IgD-negative memory B cell (primary cell): Measurements from ENCODE around the gene TRMT1. TPM values are rescaled to one million over a fixed set of nuclear protein-coding genes. Genes with fewer than 3 reads are reported as not detected.

Source experiments
- H3K27ac Mint-ChIP-seq, 3 donors: one replicate each; pipeline ENCODE4 v1.8.0; 2020 to 2022; ENCODE audit warnings: mild to moderate bottlenecking in 3 of 3, mixed read lengths in 3 of 3, moderate library complexity in 1 of 3
- H3K27me3 Mint-ChIP-seq: one replicate; pipeline ENCODE4 v1.8.0; 2021; ENCODE audit warnings: mixed read lengths
- H3K36me3 Mint-ChIP-seq: one replicate; pipeline ENCODE4 v1.8.0; 2020; ENCODE audit warnings: mild to moderate bottlenecking, mixed read lengths
- H3K4me1 Mint-ChIP-seq, 3 donors: one replicate each; pipeline ENCODE4 v1.8.0; 2020 to 2022; ENCODE audit warnings: mixed read lengths in 3 of 3, mild to moderate bottlenecking in 1 of 3
- H3K4me3 Mint-ChIP-seq, 4 donors: one replicate each; pipeline ENCODE4 v1.8.0; 2020 to 2022; ENCODE audit warnings: mild to moderate bottlenecking in 4 of 4, mixed read lengths in 4 of 4, moderate library complexity in 3 of 4
- H3K9me3 Mint-ChIP-seq, 3 donors: one replicate each; pipeline ENCODE4 v1.8.0; 2020 to 2021; ENCODE audit warnings: mixed read lengths in 3 of 3, mild to moderate bottlenecking in 1 of 3
- polyA plus RNA-seq: library from polyadenylated mRNA; unstranded; fragments of 300-500 nt; fragmentation: Illumina TruSeq; gene quantifications from one replicate; pipeline ENCODE4 v1.2.3, GENCODE V29; 2021

The TRMT1 gene
- polyA plus RNA-seq, 1 donor from 2014 or later, result 30.7 TPM

GRCh38 chr19:13122275-13122878, 5.8 kb upstream of the TRMT1 start:
- Mint-ChIP-seq H3K4me3 (peak overlapping the region in 3 of 4 donors; percentile 58 to 78 (median 75)), H3K27ac (peak overlapping the region in 2 of 3 donors; percentile 15 to 44), H3K27me3 (no peaks in the 10 kb centered on the region), H3K4me1 (peaks cover 28 to 35% (median 29%) of the 10 kb centered on the region in 3 donors), H3K9me3 (no peaks in the 10 kb centered on the region), H3K36me3 (no peaks in the 10 kb centered on the region)

DNA sequence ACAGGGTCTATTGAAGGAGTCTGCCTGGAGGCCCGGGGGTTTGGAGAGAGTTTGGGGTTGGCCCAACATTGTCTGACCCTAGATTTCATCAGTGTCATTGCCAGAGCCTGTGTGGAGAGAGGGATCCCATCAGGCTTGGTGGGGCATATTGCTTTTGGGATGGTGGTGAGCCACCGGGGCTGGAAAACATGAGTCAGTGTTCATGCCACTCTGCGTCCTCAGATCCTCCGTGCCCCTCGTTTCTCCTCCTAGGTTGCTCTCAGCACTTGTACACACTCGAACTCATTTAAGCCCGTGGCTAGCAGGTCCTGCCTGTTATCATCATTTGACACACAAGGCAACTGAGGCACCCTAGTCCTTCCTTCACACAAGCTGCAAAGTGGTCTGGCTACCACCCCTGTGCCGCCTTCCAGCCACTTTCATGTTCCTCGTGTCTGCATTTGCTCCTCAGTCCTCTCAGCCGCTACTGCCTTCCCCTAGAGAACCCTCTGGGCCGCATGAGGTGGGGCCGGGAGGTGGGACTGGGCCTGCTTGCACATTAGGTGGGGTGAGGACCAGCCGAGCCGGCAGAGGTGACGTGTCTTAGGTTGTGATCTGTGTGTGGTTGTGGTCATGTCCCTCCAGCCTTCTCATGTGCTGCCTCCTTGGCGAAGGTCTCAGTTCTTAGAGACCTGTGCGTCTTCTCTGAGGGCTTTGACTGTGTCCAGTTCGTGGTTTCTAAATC, 5.2 kb upstream of the TRMT1 start:
- H3K9me3 Mint-ChIP-seq, result no peaks in the 10 kb centered on the region
- H3K27me3 Mint-ChIP-seq, result no peaks in the 10 kb centered on the region
- H3K4me3 Mint-ChIP-seq, result peak overlapping the region in 3 of 4 donors; percentile 58 to 78 (median 75)
- peaks cover 30 to 37% (median 33%) of the 10 kb centered on the region in 3 donors for H3K4me1 Mint-ChIP-seq
- H3K27ac Mint-ChIP-seq, result peak overlapping the region in 2 of 3 donors; percentile 15 to 44
- no peaks in the 10 kb centered on the region for H3K36me3 Mint-ChIP-seq

DNA sequence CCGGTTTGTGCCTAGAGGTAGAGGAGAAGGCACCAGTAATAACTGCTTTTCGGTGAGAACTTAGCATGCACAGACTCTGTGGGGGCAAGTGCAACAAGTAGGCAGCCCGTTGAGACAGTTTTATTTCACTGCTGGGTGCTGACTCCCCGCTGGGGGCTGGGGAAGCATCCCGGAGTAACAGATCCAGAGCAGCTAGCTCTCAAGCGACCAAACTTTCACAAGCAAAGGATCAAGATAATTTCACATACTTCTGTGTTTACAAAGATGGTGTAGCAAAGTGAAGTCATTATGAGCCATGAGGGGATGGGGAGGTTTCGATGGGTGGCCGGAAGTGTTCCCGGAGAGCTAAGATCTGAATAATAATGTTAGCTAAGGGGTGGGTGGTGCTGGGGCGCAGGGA, 4.3 kb upstream of the TRMT1 start:
- no peaks in the 10 kb centered on the region for H3K36me3 Mint-ChIP-seq
- H3K4me3 Mint-ChIP-seq, result peak overlapping the region in 3 of 4 donors; percentile 58 to 84 (median 83)
- no peaks in the 10 kb centered on the region for H3K27me3 Mint-ChIP-seq
- peak overlapping the region in 1 of 3 donors; percentile 15 for H3K27ac Mint-ChIP-seq
- H3K9me3 Mint-ChIP-seq, result no peaks in the 10 kb centered on the region
- peaks cover 32 to 42% (median 37%) of the 10 kb centered on the region in 3 donors for H3K4me1 Mint-ChIP-seq

- Mint-ChIP-seq H3K27me3 (no peaks in the 10 kb centered on the region), H3K27ac (peak overlapping the region in 1 of 3 donors; percentile 32), H3K4me1 (peaks cover 36 to 42% (median 37%) of the 10 kb centered on the region in 3 donors), H3K36me3 (no peaks in the 10 kb centered on the region), H3K4me3 (peak overlapping the region in 3 of 4 donors; percentile 58 to 88 (median 73)), H3K9me3 (no peaks in the 10 kb centered on the region)
Measured at GRCh38 chr19:13120031-13120430, 3.5 kb upstream of the TRMT1 start.

GRCh38 chr19:13119627-13120026, 3.1 kb upstream of the TRMT1 start:
- peak overlapping the region in 1 of 3 donors; percentile 32 for H3K27ac Mint-ChIP-seq
- H3K4me3 Mint-ChIP-seq, result peak overlapping the region; percentile 70 to 90 (median 80)
- H3K9me3 Mint-ChIP-seq, result no peaks in the 10 kb centered on the region
- H3K36me3 Mint-ChIP-seq, result no peaks in the 10 kb centered on the region
- peaks cover 36 to 42% (median 37%) of the 10 kb centered on the region in 3 donors for H3K4me1 Mint-ChIP-seq
- H3K27me3 Mint-ChIP-seq, result no peaks in the 10 kb centered on the region

DNA sequence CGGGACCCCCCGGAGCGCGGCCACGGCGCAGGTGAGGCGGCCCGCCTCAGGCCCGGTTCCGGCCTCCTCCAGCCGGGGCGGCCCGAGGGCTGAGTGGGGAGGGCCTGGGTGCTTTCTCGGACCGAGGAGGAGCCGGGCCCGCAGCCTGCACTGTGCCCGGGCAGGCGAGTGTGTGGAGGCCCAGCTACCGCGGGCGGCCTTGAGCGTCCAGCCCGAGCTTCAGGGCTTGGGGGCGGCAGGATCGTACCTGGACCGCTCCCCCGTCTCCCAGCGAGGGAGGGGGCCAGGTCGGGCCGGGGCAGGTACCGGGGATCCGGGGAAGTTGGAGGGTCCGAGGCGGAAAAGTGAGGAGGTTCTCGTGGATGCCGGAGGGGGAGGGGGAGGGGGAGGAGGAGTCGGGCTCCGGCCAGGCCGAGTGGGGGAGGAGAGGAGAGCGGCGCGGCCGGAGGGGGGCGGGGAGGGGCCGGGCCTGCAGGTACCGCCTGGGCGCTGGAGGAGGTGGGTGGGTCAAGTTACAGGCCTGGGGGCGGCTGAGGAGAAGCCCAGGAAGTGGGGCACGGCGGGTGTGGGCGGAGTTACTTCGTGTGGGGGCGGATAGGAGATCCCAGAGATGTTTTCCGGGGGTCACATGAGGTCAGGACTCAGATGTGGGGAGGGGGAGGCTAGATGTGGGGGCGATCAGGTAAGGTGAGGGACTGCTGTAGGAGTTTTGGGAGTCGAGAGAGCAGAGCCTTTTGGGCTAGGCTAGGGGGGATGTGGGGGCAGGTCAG, 2.1 kb upstream of the TRMT1 start:
- Mint-ChIP-seq H3K36me3 (no peaks in the 10 kb centered on the region), H3K4me1 (peaks cover 33 to 40% (median 36%) of the 10 kb centered on the region in 3 donors), H3K4me3 (peak overlapping the region; percentile 70 to 90 (median 80)), H3K27ac (peak overlapping the region; percentile 32 to 76 (median 39)), H3K9me3 (no peaks in the 10 kb centered on the region), H3K27me3 (no peaks in the 10 kb centered on the region)

DNA sequence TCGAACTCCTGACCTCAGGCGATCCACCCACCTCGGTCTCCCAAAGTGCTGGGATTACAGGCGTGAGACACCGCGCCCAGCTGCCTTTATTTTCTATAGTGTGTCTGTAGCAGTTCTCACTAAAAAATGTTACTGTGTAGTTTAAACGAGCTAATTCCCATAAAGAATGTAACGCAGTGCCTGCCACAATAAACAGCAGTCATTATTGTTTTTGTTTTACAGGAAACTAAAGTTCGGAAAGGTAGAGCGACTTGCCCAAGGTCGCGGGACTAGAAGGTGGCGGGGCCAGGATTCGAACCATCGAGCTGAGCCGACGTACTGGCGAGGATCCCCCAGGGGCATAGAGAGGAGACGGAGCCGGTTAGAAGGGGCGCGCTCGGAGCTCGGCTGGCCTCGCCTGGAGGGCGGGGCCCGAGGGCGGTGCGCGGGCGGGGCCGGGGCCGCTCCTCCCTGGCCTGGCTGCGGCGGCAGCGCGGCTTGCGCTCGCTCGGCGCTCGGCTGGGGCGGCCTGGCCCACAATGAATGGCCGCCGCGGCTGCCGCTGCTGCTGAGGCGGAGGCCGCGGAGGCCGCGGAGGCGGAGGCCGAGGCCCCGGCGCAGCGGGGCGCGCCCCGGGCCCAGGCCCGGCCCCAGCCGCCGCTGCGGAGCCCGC, 1.4 kb upstream of the TRMT1 start, which contains the start of gene NACC1:
NACC1 (plus strand) TSS at position 493 of the 652 bp plus-strand sequence. CDS start 16,944 bp downstream, outside the sequence.
- peak within 1 kb of the TSS; percentile 92 to 98 (median 92) for H3K27ac Mint-ChIP-seq
- H3K4me3 Mint-ChIP-seq, result peak within 1 kb of the TSS; percentile 93 to 99 (median 98)
- no peaks in the 10 kb centered on the region for H3K36me3 Mint-ChIP-seq
- H3K27me3 Mint-ChIP-seq, result no peaks in the 10 kb centered on the region
- H3K4me1 Mint-ChIP-seq, result peaks cover 32 to 36% (median 35%) of the 10 kb centered on the region in 3 donors
- H3K9me3 Mint-ChIP-seq, result no peaks in the 10 kb centered on the region

DNA sequence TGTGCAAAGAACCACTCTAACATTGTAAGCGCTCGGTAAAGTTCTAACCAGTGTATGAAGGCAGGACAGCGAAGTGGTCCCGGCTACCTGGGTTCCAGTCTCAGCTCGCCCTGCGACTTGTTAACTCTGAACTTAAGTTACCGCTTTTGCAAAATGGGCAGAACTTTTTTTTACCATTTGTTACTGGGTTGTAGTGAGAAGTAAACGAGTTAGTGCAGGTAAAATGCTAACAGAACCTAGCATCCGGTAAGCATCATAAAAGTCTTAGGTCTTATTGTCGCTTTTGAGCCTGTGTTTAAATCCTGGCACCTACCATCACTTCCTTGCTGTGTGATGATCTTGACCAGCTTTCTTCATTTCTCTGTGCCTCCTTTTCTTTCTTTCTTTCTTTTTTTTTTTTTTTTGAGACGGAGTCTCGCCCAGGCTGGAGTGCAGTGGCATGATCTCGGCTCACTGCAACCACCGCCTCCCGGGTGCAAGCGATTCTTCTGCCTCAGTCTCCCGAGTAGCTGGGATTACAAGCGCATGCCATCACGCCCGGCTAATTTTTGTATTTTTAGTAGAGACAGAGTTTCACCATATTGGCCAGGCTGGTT, 734 bp upstream of the TRMT1 start:
- Mint-ChIP-seq H3K4me1 (peaks cover 27 to 36% (median 32%) of the 10 kb centered on the region in 3 donors), H3K4me3 (peak overlapping the region; percentile 93 to 99 (median 98)), H3K27me3 (no peaks in the 10 kb centered on the region), H3K36me3 (no peaks in the 10 kb centered on the region), H3K9me3 (no peaks in the 10 kb centered on the region), H3K27ac (peak overlapping the region; percentile 92 to 98 (median 92))

- Mint-ChIP-seq H3K4me1 (peaks cover 18 to 26% (median 19%) of the 10 kb centered on the region in 3 donors), H3K36me3 (no peaks in the 10 kb centered on the region)
Measured at GRCh38 chr19:13115936-13116281, 631 bp downstream of the TRMT1 start.

DNA sequence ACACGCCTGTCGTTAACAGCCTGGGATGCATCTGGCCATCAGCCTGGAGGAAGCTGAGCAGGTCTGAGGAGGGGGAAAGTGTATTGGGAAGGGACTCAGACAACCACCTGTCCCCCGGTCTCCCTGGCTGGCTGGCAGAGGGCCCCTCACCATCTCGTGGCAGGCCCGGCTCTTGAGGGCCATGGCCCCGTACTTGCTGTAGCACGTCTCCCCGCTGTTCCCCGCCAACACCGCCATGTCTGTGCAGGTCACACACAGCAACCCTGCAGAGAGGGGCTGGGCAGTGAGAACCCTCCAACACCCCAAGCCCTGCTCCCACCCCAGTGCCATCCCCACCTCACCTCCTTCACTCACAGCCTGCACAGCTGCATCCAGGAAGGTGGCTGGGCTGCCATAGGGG, 4.0 kb downstream of the TRMT1 start:
- Mint-ChIP-seq H3K4me3 (peak overlapping the region in 1 of 4 donors; percentile 7), H3K27ac (no peak overlapping the region), H3K4me1 (peaks cover 8 to 9% (median 8%) of the 10 kb centered on the region in 3 donors), H3K27me3 (no peaks in the 10 kb centered on the region), H3K36me3 (no peaks in the 10 kb centered on the region), H3K9me3 (no peaks in the 10 kb centered on the region)

More at GRCh38 chr19:13115936-13116281, 631 bp downstream of the TRMT1 start:
- Mint-ChIP-seq H3K27ac (peak overlapping the region; percentile 92 to 98 (median 92)), H3K9me3 (no peaks in the 10 kb centered on the region), H3K4me3 (peak overlapping the region; percentile 93 to 99 (median 98)), H3K27me3 (no peaks in the 10 kb centered on the region)

- peak overlapping the region in 1 of 3 donors; percentile 76 for H3K27ac Mint-ChIP-seq
- H3K9me3 Mint-ChIP-seq, result no peaks in the 10 kb centered on the region
- H3K4me1 Mint-ChIP-seq, result peaks cover 0 to 3% (median 1%) of the 10 kb centered on the region in 3 donors
- H3K4me3 Mint-ChIP-seq, result peak overlapping the region in 1 of 4 donors; percentile 14
- H3K36me3 Mint-ChIP-seq, result no peaks in the 10 kb centered on the region
- H3K27me3 Mint-ChIP-seq, result no peaks in the 10 kb centered on the region
Measured at GRCh38 chr19:13110099-13110610, 6.4 kb downstream of the TRMT1 start.

- no peaks in the 10 kb centered on the region for H3K27me3 Mint-ChIP-seq
- no peaks in the 10 kb centered on the region for H3K9me3 Mint-ChIP-seq
- H3K4me1 Mint-ChIP-seq, result peaks cover 4 to 5% (median 5%) of the 10 kb centered on the region in 3 donors
- no peak overlapping the region for H3K4me3 Mint-ChIP-seq
- no peaks in the 10 kb centered on the region for H3K36me3 Mint-ChIP-seq
- H3K27ac Mint-ChIP-seq, result peak overlapping the region in 1 of 3 donors; percentile 39
Measured at GRCh38 chr19:13109361-13110098, 7.0 kb downstream of the TRMT1 start.
